AG09319 (cell line): Measurements from ENCODE around the gene MAPKAP1.

Experiments
- DNase-seq: peaks from one replicate; pipeline ENCODE4 v3.0.0-alpha.2; 2010; ENCODE audit warnings: low read depth; ENCODE audit errors: extremely low read depth
- CTCF ChIP-seq: IDR thresholded peaks from 2 replicates; pipeline ENCODE4 v1.5.1; 2011; ENCODE audit warnings: low read depth, mild to moderate bottlenecking, inconsistent platforms, low read length, moderate library complexity

MAPKAP1 gene

GRCh38 chr9:125421591-125422181, 285.3 kb downstream of the MAPKAP1 start:
- no peak for DNase-seq
- TF ChIP-seq CTCF, result no peak

- TF ChIP-seq CTCF, result no peak
- no peak for DNase-seq
Measured at GRCh38 chr9:125421166-125421565, 285.8 kb downstream of the MAPKAP1 start.

GRCh38 chr9:125418404-125418803, 288.6 kb downstream of the MAPKAP1 start:
- DNase-seq, result no peak
- no peak for TF ChIP-seq CTCF

GRCh38 chr9:125416517-125416916, 290.5 kb downstream of the MAPKAP1 start:
- no peak for TF ChIP-seq CTCF
- no peak for DNase-seq

- DNase-seq, result no peak
Measured at GRCh38 chr9:125415583-125416460, 291.2 kb downstream of the MAPKAP1 start.

GRCh38 chr9:125413579-125413978, 293.4 kb downstream of the MAPKAP1 start:
- DNase-seq, result no peak

More at GRCh38 chr9:125415583-125416460, 291.2 kb downstream of the MAPKAP1 start:
- TF ChIP-seq CTCF, result no peak

More at GRCh38 chr9:125413579-125413978, 293.4 kb downstream of the MAPKAP1 start:
- no peak for TF ChIP-seq CTCF
